K562 (cell line): ENCODE data around the gene LEPR. TPM values are rescaled to one million over a fixed set of nuclear protein-coding genes. Genes with fewer than 3 reads are reported as not detected.

ENCODE experiments used
- ATAC-seq: fragments of 200-7000 bp; cut with Tn5 transposase; 3 replicates; pipeline ENCODE4 v1.9.1; 2020; ENCODE audit warnings: moderate library complexity
- BruUV-seq: library from RNA; stranded (reverse); fragments of 400-500 nt; replicated peaks from 2 replicates; lab custom pipeline; 2021; lab: Mats Ljungman, UMichigan
- CTCF ChIA-PET: fragments of 300-600 bp; formaldehyde crosslinking; extraction: SDS; loops from one replicate; lab custom pipeline; 2021; ENCODE audit warnings: low intra/inter-chr PET ratio; lab: Yijun Ruan, JAX
- POLR2A ChIA-PET: fragments of 300-600, 350-650 bp; sonication (Branson Sonifier 250); formaldehyde crosslinking; extraction: SDS; loops from one replicate; lab custom pipeline; 2021; ENCODE audit warnings: antibody characterized with exemption, inconsistent platforms; lab: Yijun Ruan, JAX
- DNase-seq, 4 experiments: peaks; one replicate each; pipeline versions ENCODE4 v3.0.0 to v3.0.0-alpha.2; 2011 to 2018; ENCODE audit warnings: low spot score in 3 of 4, mixed read lengths in 3 of 4; ENCODE audit errors: extremely low read depth in 1 of 4
- FAIRE-seq: peaks from 2 replicates; lab custom pipeline; 2011; peaks lifted over from hg19 to GRCh38; lab: Jason Lieb, UNC
- H2AFZ ChIP-seq: 2 replicates; pipeline ENCODE4 v1.6.0; 2011; ENCODE audit warnings: low read depth, low read length, control low read depth, inconsistent platforms
- H3K27ac ChIP-seq: fragments of 200-600 bp; 3 replicates; pipeline ENCODE4 v1.8.0; 2011; ENCODE audit warnings: low read depth, mild to moderate bottlenecking, control low read depth, inconsistent platforms, low read length, moderate library complexity, mixed read lengths; ENCODE audit errors: extremely low read depth
- H3K27me3 ChIP-seq, 2 experiments: fragments of 300-600 bp in 1 of 2; 2 replicates in 1 of 2; 3 replicates in 1 of 2; pipeline versions ENCODE4 v1.6.0 to v1.8.0; 2011; ENCODE audit warnings: inconsistent platforms in 2 of 2, low read length in 2 of 2, mild to moderate bottlenecking in 1 of 2, mixed read lengths in 1 of 2, moderate library complexity in 1 of 2; ENCODE audit not compliant: control insufficient read depth in 2 of 2, insufficient read depth in 2 of 2
- H3K36me3 ChIP-seq: fragments of 300-600 bp; 3 replicates; pipeline ENCODE4 v1.8.0; 2011; ENCODE audit warnings: mild to moderate bottlenecking, low read length, inconsistent platforms; ENCODE audit not compliant: control insufficient read depth, insufficient read depth
- H3K4me1 ChIP-seq, 2 experiments: fragments of 200-600 bp in 1 of 2; replicated peaks in 1 of 2; 2 replicates in 1 of 2; 3 replicates in 1 of 2; pipeline versions ENCODE4 v1.5.1 to v1.8.0; 2011; ENCODE audit warnings: inconsistent platforms in 2 of 2, low read length in 2 of 2, mild to moderate bottlenecking in 1 of 2, mixed read lengths in 1 of 2, moderate library complexity in 1 of 2; ENCODE audit not compliant: control insufficient read depth in 2 of 2, insufficient read depth in 2 of 2
- H3K4me2 ChIP-seq: 2 replicates; pipeline ENCODE4 v1.6.1; 2011; ENCODE audit warnings: low read length, control low read depth, inconsistent platforms, mixed read lengths; ENCODE audit not compliant: insufficient read depth
- H3K4me3 ChIP-seq: fragments of 200-600 bp; sonication (generic), shearing (Covaris generic); 2 replicates; pipeline ENCODE4 v1.5.1; 2016; ENCODE audit warnings: control low read depth, inconsistent platforms
- H3K79me2 ChIP-seq: fragments of 200-600 bp; 3 replicates; pipeline ENCODE4 v1.8.0; 2011; ENCODE audit warnings: low read length, inconsistent platforms; ENCODE audit not compliant: control insufficient read depth, insufficient read depth
- H3K9ac ChIP-seq, 2 experiments: 2 replicates each; pipeline versions ENCODE4 v1.6.0 to v1.6.1; 2011; ENCODE audit warnings: low read depth in 2 of 2, low read length in 2 of 2, control low read depth in 1 of 2, inconsistent platforms in 1 of 2, mild to moderate bottlenecking in 1 of 2, mixed read lengths in 1 of 2; ENCODE audit not compliant: insufficient read depth in 1 of 2
- H3K9me1 ChIP-seq: one replicate; pipeline ENCODE4 v1.6.0; 2011; ENCODE audit warnings: inconsistent platforms, mild to moderate bottlenecking, low read length, moderate library complexity; ENCODE audit not compliant: control insufficient read depth, insufficient read depth
- H3K9me3 ChIP-seq: replicated peaks from 2 replicates; pipeline ENCODE4 v1.5.1; 2011; ENCODE audit warnings: low read depth, low read length, inconsistent platforms; ENCODE audit not compliant: control insufficient read depth, insufficient read depth
- H4K20me1 ChIP-seq: replicated peaks from 2 replicates; pipeline ENCODE4 v1.6.1; 2011; ENCODE audit warnings: low read length, inconsistent platforms, mixed read lengths; ENCODE audit not compliant: control insufficient read depth, insufficient read depth
- HDAC3 ChIP-seq: fragments of 450-650 bp; IDR thresholded peaks from 2 replicates; pipeline ENCODE4 v1.6.1; 2018; ENCODE audit warnings: borderline replicate concordance, mild to moderate bottlenecking, moderate library complexity; ENCODE audit not compliant: partially characterized antibody
- MEF2A ChIP-seq: IDR thresholded peaks from 2 replicates; pipeline ENCODE4 v1.6.1; 2011; ENCODE audit warnings: low read depth, mild to moderate bottlenecking, low read length, moderate library complexity; ENCODE audit not compliant: control insufficient read depth
- RNF219 ChIP-seq: fragments of 250-450 bp; sonication (Bioruptor Pico); IDR thresholded peaks from 2 replicates; pipeline ENCODE4 v1.5.0; 2022; ENCODE audit warnings: mild to moderate bottlenecking
- SIN3B ChIP-seq: fragments of 450-650 bp; IDR thresholded peaks from 2 replicates; pipeline ENCODE4 v1.6.1; 2017; ENCODE audit warnings: low read depth, mild to moderate bottlenecking, moderate library complexity
- ZNF316 ChIP-seq: fragments of 450-650 bp; IDR thresholded peaks from 2 replicates; pipeline ENCODE4 v1.6.1; 2016
- ZNF324 ChIP-seq: fragments of 250-450 bp; sonication (Bioruptor Pico); IDR thresholded peaks from 2 replicates; pipeline ENCODE4 v1.4.0; 2020; ENCODE audit warnings: mild to moderate bottlenecking
- ZNF407 ChIP-seq: fragments of 450-650 bp; IDR thresholded peaks from 2 replicates; pipeline ENCODE4 v1.6.1; 2016; ENCODE audit warnings: low read depth
- WGBS: fragments of 100-300 bp; shearing (Covaris generic); methylation state at CpG from one replicate; pipeline ENCODE4 v1.1.6; 2016; ENCODE audit warnings: low coverage, mixed read lengths; ENCODE audit not compliant: insufficient coverage; ENCODE audit errors: missing lambda C conversion rate; 5-methylcytosine and 5-hydroxymethylcytosine counted together
- in situ Hi-C: fragments of 300-500 bp; cut with MboI; formaldehyde crosslinking; loops from 4 replicates; pipeline ENCODE4 v1.15.0; 2018; ENCODE audit warnings: inconsistent platforms, mixed read lengths
- intact Hi-C: fragments of 100-400 bp; cut with micrococcal nuclease; formaldehyde crosslinking; loops from 2 replicates; pipeline ENCODE4 v1.14.2; 2022
- polyA plus RNA-seq, 8 experiments: library from polyadenylated mRNA; depleted of rRNA in 4 of 8; stranded (reverse) in 5 of 8; unstranded in 3 of 8; fragments of >200 nt; fragmentation: Nextera tagmentation in 2 of 8; fragmentation: Illumina TruSeq in 1 of 8; extraction: Ambion mirVana in 2 of 8; extraction: Trizol in 1 of 8; gene quantifications; 2 replicates each; pipeline versions ENCODE4 v1.2.1 to v1.2.3, GENCODE V29; 2011 to 2014; ENCODE audit warnings: inconsistent platforms in 1 of 8, missing spikeins in 1 of 8
- total RNA-seq, 7 experiments: library from RNA; depleted of rRNA in 6 of 7; stranded (reverse); fragments of >200 nt in 6 of 7; fragmentation: Illumina TruSeq in 2 of 7; extraction: Trizol in 2 of 7; gene quantifications; 2 replicates each; pipeline versions ENCODE4 v1.2.1 to v1.2.3, GENCODE V29; 2011 to 2021; ENCODE audit warnings: low replicate concordance in 1 of 7

LEPR gene
- total and polyA plus RNA-seq, 9 of the 15 experiments (the other 6 are each of a cell fraction or from before 2014, with no cell fraction given): 12.2 to 111 (median 43.1) TPM

- peaks cover 0 to 11% of the 10 kb centered on the region in 2 experiments; a peak in 4 of 5 replicates for H3K4me1 ChIP-seq
- in situ Hi-C loops: loop anchor here (10.0 kb wide), 2 partner anchors 265 to 365 kb away; no protein-coding TSS in a partner anchor
- no peak overlapping the region for H3K27ac ChIP-seq
- H3K9me1 ChIP-seq: no peaks in the 10 kb centered on the region
- H2AFZ ChIP-seq: no peak overlapping the region
- intact Hi-C loops: loop anchor here (5.0 to 10.0 kb wide), 2 partner anchors 97 to 525 kb away; no protein-coding TSS in a partner anchor
- no TSS peak for BruUV-seq
- POLR2A ChIA-PET: interaction anchor here (1.2 to 1.5 kb wide), 2 partner anchors 11 to 258 kb away, joined by 3 to 7 read pairs; no protein-coding TSS in a partner anchor
- H3K27me3 ChIP-seq: no peaks in the 10 kb centered on the region
- H3K36me3 ChIP-seq: peaks cover 91% of the 10 kb centered on the region
- DNase-seq: no peak
- H3K4me3 ChIP-seq: no peak overlapping the region
- H3K9me3 ChIP-seq: no peaks in the 10 kb centered on the region
- H4K20me1 ChIP-seq: no peaks in the 10 kb centered on the region
- TF ChIP-seq RNF219 (CRISPR knock-in tag) (no peak), SIN3B (no peak), MEF2A (no peak), ZNF324 (CRISPR knock-in tag) (no peak), ZNF316 (no peak), ZNF407 (no peak), HDAC3 (no peak)
- no peak overlapping the region for H3K9ac ChIP-seq
- peaks cover 76% of the 10 kb centered on the region for H3K79me2 ChIP-seq
- no peak overlapping the region for H3K4me2 ChIP-seq
- ATAC-seq: no peak
- CTCF ChIA-PET: no interaction called here
- FAIRE-seq: no peak
- WGBS: 83% methylated on average over 7 of the region's 7 CpGs
Observed at GRCh38 chr1:65429806-65430205, 9.3 kb downstream of the LEPR start.
